Frontal cortex (tissue), 4 donors: ENCODE measurements around the gene SPATA24. TPM values are rescaled to one million over a fixed set of nuclear protein-coding genes. Genes with fewer than 3 reads are reported as not detected.
"Not testable (repeated sequence)": the region's sequence is repeated elsewhere in the genome, so short reads cannot be mapped to it uniquely, and the experiment has no call there.

Experiments used
- DNase-seq, 2 donors: peaks; one replicate each; pipeline ENCODE4 v3.0.0; 2012; ENCODE audit warnings: low spot score in 2 of 2
- FAIRE-seq: peaks from 2 replicates; lab custom pipeline; 2012; peaks lifted over from hg19 to GRCh38; lab: Jason Lieb, UNC
- total RNA-seq: library from RNA; depleted of rRNA; stranded (reverse); fragments of >200 nt; gene quantifications from one replicate; pipeline ENCODE4 v1.2.3, GENCODE V29; 2014
- donor health status: control.
- donor health status: control.
- donor health status: control.

SPATA24 gene
- total RNA-seq, 1 donor from 2014 or later, result 1.6 TPM

DNA sequence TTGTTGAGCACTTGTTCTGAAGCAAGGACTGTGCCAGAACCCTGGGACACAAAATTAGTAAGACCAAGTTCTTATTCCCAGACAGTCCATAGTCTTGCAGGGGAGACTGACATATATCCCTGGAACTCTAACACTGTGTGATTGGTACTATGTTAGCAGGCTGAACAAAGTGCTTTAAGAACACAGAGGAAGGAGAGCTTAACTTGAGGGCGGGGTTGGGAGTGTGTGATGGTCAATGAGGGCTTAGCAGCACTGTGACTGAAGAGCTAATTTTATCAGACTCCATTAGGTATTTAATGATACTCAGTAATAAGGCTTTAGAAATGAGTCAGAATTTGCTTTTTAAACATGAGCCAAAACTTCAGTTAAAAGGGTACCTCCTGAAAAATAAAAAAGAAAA is 14.9 kb upstream of the SPATA24 start:
- no peak for FAIRE-seq

DNA sequence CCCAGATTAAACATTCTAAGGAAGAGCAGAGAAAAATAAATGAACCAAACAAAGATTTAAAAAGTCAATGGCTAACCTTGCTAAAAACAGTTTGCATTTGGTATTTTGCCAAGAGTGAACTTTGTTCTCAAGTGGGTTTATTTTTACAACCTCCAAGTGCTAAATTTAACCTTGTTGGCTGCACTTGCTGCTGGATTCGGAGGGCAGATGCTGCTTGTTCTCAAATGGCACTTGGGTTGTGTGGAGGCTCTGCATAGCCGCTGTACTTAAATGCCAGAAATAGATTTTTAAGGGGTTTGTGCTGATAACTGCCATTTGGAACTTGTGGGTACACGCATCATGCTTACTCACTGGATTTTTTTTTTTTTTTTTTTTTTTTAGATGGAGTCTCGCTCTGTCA is 13.3 kb upstream of the SPATA24 start:
- DNase-seq, result no peak
- FAIRE-seq, result no peak

More for the DNA sequence above, 14.9 kb upstream of the SPATA24 start:
- no peak for DNase-seq

DNA sequence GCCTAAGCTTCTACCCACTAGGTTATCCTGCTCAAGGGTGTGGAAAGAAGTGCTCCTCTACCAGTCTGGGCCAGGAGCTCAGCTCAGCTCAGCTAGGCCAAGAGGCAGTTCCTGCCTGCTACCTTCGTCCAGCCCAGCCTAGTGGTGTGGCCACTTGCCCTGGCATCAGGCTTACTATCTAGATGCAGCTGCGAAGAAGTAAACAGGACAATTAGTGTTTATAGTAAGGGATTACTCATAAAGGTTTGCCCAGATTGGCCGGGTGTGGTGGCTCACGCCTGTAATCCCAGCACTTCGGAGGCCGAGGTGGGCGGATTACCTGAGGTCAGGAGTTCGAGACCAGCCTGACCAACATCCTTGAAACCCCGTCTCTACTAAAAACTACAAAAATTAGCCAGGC is 12.8 kb upstream of the SPATA24 start:
- DNase-seq, result no peak
- FAIRE-seq, result no peak

DNA sequence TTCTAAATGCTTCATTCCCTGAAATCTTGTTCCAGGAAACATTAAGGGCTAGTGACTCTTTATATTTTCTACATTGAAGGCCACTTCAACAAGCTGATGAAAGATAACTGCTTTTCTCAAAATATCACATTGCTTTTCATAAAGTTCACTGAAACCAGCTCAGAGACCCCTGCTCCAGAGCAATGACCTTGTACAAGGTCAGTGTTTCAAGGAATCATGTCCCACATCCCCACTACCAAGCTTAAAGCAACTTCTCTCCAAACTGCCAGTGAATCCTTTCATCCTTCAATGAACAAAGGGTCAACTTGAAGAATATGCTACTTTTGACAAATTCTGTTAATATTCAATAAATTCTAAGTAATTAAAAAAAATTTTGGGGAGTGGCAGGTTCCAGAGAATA is 12.0 kb upstream of the SPATA24 start:
- FAIRE-seq, result no peak
- no peak for DNase-seq

DNA sequence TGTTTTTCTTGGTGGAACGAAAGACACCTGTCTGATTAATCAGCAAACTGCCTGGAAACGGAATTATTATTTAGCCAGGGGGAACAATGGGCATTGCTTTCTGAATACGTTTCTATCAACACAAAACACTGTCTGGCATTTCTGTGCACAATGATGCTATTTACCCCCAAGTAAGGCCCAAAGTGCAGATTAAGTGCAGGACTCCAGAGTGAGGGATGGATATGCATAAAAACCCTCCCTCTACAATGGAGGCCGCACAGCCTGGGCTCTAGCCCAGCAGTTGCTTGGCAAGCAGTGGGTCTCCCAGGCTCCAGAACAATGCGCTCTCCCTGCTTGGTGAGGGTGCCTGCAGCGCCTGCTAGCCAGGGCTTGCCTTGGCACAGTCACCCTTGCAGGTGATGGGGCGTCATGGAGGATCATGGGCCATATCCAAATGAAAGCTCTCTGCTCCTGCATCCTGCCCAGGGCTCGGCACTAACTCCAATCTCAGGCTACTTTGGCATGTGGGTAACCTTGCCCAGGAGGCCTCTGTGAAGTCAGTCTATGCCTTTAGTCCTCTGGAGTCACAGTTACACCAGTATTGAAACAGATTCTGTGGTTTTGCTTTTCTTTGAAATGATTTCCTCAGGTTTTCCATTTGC is 11.5 kb upstream of the SPATA24 start:
- FAIRE-seq (no peak), DNase-seq (no peak)

DNA sequence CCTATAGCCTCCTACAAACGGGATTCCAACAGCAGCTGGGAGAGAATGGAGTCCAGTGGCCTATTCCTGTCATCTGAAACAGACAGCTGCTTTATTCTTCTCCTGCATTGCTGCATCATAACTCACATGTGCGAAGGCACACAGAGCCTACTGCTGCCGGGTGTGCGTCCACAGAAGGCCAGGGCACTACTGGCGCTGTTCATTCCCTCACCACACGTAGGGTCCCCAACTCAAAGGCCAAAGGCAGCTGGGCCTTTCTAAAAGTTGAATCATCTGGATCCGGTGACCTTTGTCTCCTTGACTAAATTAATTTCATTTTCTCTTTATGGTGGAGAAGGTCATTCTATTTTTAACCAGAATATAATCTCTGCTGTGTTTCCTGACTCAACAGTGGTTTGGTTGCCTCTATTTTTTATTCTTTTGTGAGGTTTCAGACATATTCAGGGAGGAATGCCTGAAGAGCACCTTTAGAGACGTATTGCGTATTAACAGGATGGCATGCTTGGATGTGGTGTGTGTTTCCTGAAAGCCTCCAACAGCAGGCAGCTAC is 10.8 kb upstream of the SPATA24 start:
- no peak for FAIRE-seq
- no peak for DNase-seq

DNA sequence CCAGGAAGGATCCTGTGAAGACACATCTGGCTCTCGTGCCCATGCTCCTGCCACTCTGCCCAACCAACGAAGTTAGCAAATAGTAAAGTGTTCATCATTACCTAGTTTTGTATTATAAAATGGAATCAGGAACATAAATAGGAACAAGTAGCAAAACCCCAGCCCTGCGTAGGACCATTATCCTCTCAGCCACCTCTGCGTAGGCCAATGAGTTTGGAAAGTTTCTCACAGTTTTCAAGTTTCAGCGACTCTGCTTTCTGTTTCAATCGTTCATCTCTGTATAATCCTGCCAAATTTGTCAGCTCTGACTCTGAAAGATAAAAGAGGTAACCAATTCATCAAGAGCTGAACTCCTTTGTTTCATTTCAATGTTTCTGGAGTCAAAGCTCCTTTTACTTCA is 10.1 kb upstream of the SPATA24 start:
- FAIRE-seq (no peak), DNase-seq (no peak)

DNA sequence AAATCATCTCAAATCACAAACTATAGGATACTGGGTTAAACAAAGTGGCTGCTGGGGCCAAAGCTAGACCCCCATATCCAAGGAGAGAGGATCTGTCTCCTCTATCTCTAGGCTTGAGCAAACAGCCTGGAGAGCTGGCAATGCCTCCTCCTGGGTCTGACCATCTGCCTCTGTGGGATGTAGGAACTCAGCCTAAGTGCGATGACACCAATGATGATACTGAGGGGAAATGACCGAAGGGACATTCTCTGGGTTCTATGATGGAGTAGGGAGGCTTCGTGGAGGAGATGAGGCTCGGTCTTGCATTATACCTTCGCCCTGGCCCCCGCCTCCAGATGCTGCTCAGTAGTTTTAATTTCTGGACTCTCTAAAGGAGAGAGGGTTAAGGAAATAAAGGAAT is 9.3 kb upstream of the SPATA24 start:
- no peak for DNase-seq
- no peak for FAIRE-seq

DNA sequence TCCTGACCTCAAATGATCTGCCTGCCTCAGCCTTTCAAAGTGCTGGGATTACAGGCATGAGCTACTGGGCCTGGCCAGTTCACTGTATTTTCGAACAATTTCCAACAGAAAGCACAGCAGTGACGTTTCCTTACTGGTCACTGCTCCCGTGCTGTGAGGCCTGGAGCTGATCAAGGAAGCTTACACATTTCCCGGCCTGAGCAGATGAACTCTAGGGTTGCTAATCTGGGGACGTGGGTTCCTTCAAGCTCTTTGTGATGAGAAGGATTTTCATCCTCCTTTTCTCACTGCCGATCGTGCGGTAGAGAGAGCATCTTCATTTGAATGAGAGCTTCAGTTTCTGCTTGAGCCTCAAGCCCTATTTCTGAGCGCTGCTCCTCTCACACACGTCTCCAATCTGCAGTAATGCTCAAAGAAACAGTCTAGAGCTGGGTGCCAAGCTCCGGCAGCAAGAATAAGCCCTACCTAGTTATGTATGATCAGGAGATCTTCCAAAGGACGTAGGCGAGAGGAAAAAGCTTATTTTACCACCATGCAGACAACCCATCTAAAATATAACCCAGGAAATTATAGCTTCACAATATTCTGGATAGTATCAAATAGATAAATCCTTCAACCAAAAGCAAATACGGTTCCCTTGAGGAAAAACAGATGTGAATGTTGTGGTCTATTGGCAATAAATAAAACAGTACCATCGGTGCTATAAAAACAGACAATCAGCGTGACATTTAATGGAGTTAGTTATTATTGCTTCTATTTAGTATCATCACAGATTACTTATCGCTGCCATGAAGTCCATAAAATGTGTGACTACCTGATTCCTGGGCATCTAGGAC is 7.3 kb upstream of the SPATA24 start:
- FAIRE-seq, result no peak
- no peak for DNase-seq

DNA sequence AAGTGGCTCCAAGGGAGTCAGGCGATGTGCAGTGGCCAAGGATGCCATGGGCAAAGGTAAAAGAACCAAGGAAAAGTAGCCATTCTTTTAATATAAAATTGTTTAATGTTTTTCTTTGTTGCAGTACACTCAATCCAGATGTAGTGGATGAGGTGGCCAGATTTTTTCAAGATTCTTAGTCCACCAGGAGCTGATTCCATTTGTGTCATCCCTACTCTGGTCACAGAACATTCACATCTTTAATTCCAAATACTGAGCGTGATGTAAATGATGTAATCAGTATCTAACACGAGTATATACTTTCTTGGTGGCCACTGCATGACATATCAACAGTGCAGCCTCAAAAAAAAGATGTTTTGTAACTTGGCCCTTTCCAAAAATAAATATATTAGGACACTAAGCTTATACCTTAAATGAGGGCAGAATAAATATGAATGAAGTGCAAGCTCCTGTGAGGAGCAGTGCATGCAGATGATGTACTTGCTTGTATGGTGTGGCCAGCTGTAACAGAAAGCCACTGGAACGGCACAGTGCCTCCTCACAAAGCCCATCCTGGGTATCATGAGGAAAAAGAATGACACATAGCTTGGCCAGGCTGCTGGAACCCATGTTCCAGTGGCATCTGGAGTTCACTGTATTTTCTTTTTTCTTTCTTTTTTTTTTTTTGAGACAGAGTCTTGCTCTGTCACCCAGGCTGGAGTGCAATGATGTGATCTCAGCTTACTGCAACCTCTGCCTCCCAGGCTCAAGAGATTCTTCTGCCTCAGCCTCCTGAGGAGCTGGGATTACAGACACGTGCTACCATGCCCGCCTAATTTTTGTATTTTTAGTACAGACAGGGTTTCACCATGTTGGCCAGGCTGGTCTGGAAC is 6.5 kb upstream of the SPATA24 start:
- FAIRE-seq (no peak), DNase-seq (no peak)

DNA sequence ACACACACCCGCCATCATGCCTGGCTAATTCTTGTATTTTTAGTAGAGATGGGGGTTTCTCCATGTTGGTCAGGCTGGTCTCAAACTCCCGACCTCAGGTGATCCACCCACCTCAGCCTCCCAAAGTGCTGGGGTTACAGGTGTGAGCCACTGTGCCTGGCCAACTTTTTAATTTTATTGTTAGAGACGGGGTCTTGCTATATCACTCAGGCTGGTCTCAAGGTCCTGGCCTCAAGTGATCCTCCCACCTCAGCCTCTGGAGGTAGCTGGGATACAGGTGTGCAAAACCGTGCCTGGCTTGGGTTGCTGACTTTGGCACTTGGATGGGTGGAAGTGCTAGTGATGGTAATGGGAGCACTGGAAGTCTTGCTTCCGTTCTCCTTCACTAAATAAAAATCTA is 5.2 kb upstream of the SPATA24 start:
- DNase-seq, FAIRE-seq: not testable (repeated sequence)

DNA sequence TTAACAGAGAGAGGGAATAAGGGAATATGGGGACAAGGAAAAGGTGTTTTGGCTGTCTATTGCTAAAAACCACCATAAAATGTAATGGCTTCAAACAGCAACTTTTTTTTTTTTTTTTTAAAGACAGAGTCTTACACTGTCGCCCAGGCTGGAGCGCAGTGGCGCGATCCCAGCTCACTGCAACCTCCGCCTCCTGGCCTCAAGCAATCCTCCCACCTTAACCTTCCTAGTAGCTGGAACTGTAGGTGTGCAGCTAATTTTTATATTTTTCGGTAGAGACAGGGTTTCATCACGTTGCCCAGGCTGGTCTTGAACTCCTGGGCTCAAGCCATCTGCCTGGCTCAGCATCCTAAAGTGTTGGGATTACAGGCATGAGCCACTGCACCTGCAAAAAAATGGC is 4.3 kb upstream of the SPATA24 start:
- no peak for DNase-seq
- FAIRE-seq, result no peak

DNA sequence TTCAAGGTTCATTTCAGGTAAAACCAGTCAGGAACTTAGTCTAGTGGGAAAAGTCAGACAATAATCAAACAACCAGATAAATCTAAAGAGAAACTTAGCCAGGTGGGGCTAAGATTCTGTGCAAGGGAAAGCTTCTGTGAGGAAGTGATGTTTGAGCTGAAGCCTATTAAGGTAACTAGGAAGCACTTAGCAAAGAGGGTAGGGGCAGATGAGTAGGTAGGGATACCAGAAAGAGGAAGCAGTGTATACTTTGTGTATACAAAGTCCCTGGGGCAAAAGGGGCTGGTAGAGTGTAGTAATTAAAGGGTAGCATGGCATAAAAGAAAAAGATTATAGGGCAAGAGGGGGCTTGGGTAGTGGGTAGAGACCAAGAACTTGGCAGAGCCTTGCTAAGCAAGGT is 3.6 kb upstream of the SPATA24 start:
- DNase-seq (no peak), FAIRE-seq (no peak)

DNA sequence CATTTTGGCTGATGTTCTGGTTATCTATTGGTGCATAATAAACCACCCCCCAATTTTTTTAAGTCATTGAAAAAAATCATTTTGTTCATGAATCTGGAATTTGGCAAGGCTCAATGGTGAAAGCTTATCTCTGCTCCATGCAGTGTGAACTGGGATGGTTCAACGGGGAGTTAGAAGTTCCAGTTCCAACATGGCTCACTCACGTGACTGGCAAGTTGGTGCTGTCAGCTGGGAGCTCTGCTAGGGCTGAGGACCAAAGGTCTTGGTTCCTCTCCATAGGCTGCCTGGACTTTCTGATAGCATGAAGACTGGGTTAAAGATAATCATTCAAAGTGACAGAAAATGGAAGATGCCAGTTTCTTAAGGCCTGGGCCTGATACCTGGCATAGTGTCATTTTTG is 3.1 kb upstream of the SPATA24 start:
- FAIRE-seq (no peak), DNase-seq (no peak)

DNA sequence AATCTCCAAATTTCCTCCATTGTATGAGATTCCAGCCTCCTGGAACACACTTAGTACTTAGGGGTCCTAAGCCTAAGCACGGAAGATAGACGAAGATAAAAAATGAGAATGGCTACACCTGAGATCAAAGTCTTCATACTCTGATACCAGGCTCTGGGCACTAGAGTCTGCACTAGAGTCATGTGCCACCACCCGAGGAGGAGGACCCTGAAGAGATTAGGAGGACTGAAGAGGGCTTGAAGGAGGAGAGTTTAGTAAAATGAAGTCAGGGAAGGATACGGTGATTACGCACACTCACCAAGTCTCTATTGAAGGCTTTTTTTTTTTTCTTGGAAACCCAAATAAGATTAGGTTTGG is 573 bp upstream of the SPATA24 start:
- FAIRE-seq (no peak), DNase-seq (no peak)

DNA sequence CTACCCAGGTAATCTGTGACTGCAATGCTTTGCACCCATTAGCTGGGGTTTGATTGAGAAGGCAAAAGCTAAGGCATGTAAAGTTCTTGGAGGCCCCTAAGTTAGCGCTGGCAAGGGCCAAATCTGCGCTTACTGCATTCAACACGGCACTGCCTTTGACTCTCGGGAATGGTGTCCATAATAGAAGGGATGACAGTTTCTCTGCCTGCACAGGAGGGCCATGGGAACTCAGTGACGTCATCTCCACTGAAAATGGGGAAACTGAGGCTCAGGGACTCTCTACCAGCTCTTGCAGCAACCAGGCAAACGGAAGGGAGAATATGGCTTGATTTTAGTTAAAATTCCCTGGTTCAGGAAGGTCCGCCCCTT is 487 bp downstream of the SPATA24 start:
- FAIRE-seq, result no peak

DNA sequence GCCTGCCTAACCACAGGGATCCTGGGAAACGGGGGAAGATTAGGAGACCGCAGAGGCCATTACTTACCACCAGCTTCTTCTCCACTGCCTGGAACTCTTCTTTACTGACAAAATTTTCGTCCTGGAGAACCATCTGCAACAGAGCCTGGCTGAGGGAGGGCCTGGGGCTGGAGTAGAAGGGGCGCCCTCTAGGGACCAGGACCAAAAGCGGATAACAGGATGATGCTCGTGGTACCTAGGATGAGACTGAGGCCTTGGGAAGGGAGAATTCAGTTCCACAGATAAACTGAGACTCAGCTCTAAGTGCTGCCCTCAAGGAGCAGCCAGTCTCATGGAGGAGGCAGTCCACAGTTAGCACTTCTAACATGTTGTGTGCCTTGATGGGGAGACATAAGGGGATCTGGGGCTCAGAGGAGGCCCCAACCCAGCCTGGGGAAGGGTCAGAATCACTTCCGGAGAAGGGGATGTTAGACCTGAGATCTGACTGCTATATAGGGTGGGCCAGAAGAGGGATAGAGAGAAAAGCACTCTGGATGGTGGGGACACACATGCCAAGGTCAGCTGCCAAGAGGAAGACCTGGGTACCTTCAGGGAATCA is 1.2 kb downstream of the SPATA24 start:
- DNase-seq, result no peak
- no peak for FAIRE-seq

More for the DNA sequence above, 487 bp downstream of the SPATA24 start:
- DNase-seq, result no peak

DNA sequence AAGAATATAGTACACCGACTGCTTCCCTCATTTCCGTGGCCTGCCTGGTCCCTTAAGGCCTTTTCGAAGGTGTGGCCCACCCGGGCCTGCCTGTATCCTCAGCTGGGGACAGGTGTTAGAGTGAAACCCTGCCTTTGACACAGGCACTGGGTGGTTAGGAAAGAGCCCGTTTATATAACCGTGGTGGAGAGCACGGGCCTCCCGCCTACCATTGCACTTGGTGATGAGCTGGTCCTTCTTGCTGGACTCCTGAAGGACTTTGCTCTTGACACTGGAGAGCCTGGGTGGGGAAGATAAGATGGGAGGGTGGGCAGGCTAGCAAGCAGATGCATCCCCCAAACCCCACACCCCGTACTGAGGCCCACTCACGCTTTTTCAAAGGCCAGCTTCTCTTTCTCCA is 2.3 kb downstream of the SPATA24 start:
- FAIRE-seq, result no peak
- DNase-seq, result no peak

DNA sequence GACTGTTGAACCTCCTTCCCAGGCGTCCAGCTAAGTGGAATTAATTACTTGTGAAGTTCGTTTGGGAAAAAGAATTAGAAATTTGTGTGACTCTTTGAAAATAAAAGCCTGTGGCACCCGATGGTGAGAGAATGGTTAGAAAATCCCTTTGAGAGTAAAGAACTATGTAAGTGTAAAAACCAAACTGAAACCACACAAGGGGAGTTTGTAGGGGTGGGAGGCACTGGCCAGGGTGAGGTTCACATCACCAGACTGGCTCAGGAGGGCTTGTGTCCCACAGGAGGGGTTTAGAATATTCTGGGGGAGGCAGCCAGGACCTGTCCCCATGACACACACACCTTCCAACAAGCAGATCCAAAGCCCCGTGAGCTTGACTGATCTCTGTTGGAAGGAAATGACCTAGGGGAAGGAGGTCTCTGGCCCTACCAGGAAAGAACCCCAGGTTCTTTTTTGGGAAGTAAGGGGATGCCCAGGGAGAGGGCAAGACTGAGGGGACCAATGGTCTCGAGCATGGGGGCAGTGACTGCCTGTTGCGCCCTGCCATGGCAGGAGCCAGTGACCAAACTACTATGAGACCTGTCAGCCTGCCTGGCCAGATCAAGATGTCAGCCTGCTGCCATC is 4.3 kb downstream of the SPATA24 start:
- FAIRE-seq, result no peak
- no peak for DNase-seq

DNA sequence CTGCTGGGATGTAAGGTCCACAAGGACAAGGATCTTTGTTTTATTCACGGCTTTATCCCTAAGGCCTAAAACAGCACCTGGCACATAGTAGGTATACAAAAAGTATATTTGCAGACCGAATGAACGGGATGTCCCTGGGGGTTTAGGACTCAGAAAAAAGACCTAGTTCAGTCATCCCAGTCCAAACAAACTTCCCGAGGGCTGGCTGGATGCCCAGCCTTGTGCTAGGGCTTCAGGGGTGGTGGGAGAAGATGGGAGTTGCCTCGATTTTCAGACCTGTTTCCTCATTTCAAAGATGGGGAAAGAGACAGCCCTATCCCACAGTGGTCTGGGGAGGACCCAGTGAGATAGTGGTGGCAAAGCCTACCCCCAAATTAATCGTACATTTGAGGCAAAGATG is 6.0 kb downstream of the SPATA24 start:
- DNase-seq, result no peak
- FAIRE-seq, result no peak
